Measurements from ENCODE around the gene SBK1. TPM values are rescaled to one million over a fixed set of nuclear protein-coding genes. Genes with fewer than 3 reads are reported as not detected.

Gene SBK1
- total RNA-seq, 4 donors from 2014 or later: 0.26 to 1.2 (median 0.64) TPM; not detected in 1

DNA sequence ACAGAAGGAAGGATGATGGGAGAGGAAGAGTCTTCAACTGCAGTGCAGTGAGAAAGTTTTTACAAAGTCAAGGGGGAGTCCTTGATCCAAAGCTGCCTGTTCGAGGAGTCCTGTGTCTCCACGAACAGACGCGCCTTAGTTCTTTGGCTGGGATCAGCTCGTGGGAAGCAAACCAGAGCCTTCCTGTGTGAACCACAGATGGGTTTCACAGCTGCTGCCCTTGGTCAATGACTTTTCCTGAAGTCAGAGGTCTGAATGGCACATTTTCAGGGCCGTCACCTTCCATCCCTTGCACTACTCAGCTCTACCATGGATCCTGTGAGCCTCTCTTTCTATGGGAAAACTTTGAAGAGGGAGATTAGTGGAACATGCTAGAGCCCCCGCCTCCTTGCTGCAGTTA lies 4.2 kb upstream of the SBK1 start:
- no peaks in the 10 kb centered on the region for H3K36me3 ChIP-seq
- H3K27ac ChIP-seq: no peak overlapping the region
- H3K4me1 ChIP-seq: peaks cover 0 to 6% of the 10 kb centered on the region in 2 donors
- no peaks in the 10 kb centered on the region for H3K9me3 ChIP-seq
- H3K4me3 ChIP-seq: no peak overlapping the region
- H3K27me3 ChIP-seq: no peaks in the 10 kb centered on the region
- no peak for DNase-seq
- intact Hi-C loops (cut with DNase I; ENCODE audit: low total_unique reads): no loop called here
- TF ChIP-seq, protein P1, sequence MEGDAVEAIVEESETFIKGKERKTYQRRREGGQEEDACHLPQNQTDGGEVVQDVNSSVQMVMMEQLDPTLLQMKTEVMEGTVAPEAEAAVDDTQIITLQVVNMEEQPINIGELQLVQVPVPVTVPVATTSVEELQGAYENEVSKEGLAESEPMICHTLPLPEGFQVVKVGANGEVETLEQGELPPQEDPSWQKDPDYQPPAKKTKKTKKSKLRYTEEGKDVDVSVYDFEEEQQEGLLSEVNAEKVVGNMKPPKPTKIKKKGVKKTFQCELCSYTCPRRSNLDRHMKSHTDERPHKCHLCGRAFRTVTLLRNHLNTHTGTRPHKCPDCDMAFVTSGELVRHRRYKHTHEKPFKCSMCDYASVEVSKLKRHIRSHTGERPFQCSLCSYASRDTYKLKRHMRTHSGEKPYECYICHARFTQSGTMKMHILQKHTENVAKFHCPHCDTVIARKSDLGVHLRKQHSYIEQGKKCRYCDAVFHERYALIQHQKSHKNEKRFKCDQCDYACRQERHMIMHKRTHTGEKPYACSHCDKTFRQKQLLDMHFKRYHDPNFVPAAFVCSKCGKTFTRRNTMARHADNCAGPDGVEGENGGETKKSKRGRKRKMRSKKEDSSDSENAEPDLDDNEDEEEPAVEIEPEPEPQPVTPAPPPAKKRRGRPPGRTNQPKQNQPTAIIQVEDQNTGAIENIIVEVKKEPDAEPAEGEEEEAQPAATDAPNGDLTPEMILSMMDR (IDR thresholded peaks at IDR 0.05): no peak
- TF ChIP-seq POLR2A (IDR thresholded peaks at IDR 0.05): no peak

DNA sequence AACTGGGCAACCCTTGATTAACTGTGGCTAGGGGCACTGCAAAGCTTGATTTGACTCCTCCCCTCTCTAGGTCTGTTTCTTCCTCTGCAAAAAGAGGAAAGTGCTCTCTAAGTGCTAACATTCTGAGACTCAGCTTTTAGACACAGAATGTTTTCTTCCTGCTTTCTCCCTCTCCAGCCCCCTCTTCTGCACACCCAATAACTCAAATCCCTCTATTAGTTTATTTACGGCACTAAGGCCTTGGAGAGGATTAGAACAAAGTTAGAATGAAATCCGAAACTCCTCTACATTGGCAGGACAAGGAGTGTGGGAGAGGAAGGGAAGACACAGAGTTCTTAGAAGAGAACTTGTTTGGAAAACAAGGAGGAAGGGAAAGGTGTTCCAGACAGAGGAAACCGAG lies 3.3 kb upstream of the SBK1 start:
- H3K27me3 ChIP-seq: no peaks in the 10 kb centered on the region
- intact Hi-C loops (cut with DNase I; ENCODE audit: low total_unique reads): no loop called here
- TF ChIP-seq, protein P1 (IDR thresholded peaks at IDR 0.05): no peak
- TF ChIP-seq POLR2A (IDR thresholded peaks at IDR 0.05): no peak
- H3K9me3 ChIP-seq: no peaks in the 10 kb centered on the region
- no peak overlapping the region for H3K4me3 ChIP-seq
- no peak overlapping the region for H3K27ac ChIP-seq
- no peak for DNase-seq
- H3K4me1 ChIP-seq: peaks cover 0 to 8% of the 10 kb centered on the region in 2 donors
- no peaks in the 10 kb centered on the region for H3K36me3 ChIP-seq

DNA sequence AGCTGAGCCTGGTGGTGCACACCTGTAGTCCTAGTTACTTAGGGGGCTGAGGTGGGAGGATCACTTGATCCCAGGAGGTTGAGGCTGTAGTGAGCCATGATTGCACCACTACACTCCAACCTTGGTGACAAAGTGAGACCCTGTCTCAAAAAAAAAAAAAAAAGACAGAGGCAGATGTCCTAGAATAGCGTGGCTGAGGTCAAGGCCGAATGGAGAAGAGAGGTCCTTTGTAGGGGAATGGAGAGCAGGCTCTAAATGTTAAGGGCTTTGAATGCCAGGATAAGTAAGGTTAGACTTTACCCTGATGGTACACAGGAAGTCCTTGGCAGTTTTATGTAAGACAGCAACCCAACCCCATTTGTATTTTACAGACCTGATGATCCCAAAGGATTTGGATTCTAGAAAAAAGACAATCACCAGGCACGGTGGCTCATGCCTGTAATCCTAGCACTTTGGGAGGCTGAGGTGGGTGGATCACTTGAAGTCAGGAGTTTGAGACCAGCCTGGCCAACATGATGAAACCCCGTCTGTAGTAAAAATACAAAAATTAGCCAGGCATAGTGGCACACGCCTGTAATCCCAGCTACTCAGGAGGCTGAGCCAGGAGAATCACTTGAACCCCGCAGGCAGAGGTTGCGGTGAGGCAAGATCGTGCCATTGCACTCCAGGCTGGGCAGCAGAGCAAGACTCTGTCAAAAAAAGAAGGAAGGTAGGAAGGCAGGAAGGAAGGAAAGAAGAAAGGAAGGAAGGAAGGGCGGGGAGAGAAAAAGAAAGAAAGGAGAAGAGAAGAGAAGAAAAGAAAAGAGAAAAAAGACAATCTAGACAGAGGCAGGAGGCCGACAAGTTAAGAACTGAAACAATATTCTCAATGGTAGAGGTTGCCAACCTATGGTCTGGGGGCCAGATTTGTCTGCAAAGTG lies 2.1 kb upstream of the SBK1 start:
- DNase-seq: no peak
- H3K4me1 ChIP-seq: peaks cover 0 to 8% of the 10 kb centered on the region in 2 donors
- no peaks in the 10 kb centered on the region for H3K36me3 ChIP-seq
- intact Hi-C loops (cut with DNase I; ENCODE audit: low total_unique reads): no loop called here
- no peak overlapping the region for H3K27ac ChIP-seq
- TF ChIP-seq, protein P1 (IDR thresholded peaks at IDR 0.05): no peak
- no peak for TF ChIP-seq POLR2A (IDR thresholded peaks at IDR 0.05)
- no peaks in the 10 kb centered on the region for H3K27me3 ChIP-seq
- no peaks in the 10 kb centered on the region for H3K9me3 ChIP-seq
- H3K4me3 ChIP-seq: no peak overlapping the region

DNA sequence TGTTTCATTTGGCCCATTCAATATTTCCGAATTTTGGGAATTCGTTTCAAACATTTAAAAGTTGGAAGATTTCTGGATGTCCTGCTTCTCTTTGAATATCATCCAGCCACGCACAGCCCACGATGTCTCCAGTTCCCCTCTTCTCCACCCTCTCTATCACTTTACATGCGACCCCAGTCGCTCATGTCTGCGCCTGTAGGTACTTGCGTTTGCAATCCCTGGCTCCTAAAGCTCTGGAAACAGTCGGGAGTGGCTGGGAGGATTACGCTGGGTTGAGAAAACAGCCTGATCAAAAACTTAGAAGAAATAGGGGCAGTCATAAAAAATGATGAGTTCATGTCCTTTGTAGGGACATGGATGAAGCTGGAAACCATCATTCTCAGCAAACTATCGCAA lies 1.5 kb upstream of the SBK1 start:
- TF ChIP-seq, protein P1 (IDR thresholded peaks at IDR 0.05): no peak
- TF ChIP-seq POLR2A (IDR thresholded peaks at IDR 0.05): no peak
- no peak for DNase-seq
- intact Hi-C loops (cut with DNase I; ENCODE audit: low total_unique reads): no loop called here

More for the DNA sequence above, 1.5 kb upstream of the SBK1 start:
- Histone ChIP-seq H3K4me1 (peaks cover 0 to 8% of the 10 kb centered on the region in 2 donors), H3K4me3 (no peak overlapping the region), H3K36me3 (no peaks in the 10 kb centered on the region), H3K27ac (no peak overlapping the region), H3K27me3 (no peaks in the 10 kb centered on the region), H3K9me3 (no peaks in the 10 kb centered on the region)
